B cell (primary cell): ENCODE measurements around the gene HOXA1. TPM values are rescaled to one million over a fixed set of nuclear protein-coding genes. Genes with fewer than 3 reads are reported as not detected.

Experiments
- ATAC-seq: fragments of 200-7000 bp; cut with Tn5 transposase; one replicate; pipeline ENCODE4 v1.10.0; 2021; ENCODE audit warnings: low read depth, mild to moderate bottlenecking, moderate number of reproducible peaks, moderate library complexity
- CTCF ChIA-PET: fragments of 350-600 bp; sonication (Branson Sonifier 250); formaldehyde crosslinking; loops from one replicate; lab custom pipeline; 2021; ENCODE audit warnings: antibody characterized with exemption, inconsistent platforms; lab: Charles Lee
- POLR2A ChIA-PET: fragments of 350-600 bp; sonication (Branson Sonifier 250); formaldehyde crosslinking; loops from one replicate; lab custom pipeline; 2021; ENCODE audit warnings: antibody characterized with exemption; lab: Charles Lee
- DNase-seq: peaks from one replicate; pipeline ENCODE4 v3.0.0; 2013
- H2AFZ ChIP-seq: 2 replicates; pipeline ENCODE4 v1.6.1; 2012; ENCODE audit warnings: mild to moderate bottlenecking, low read depth, low read length; ENCODE audit not compliant: insufficient read depth, poor library complexity, severe bottlenecking
- H3K27ac ChIP-seq, 2 donors: 1 replicate in 1 of 2; 2 replicates in 1 of 2; pipeline ENCODE4 v1.5.1; 2012 to 2013; ENCODE audit warnings: low read length in 2 of 2, mild to moderate bottlenecking in 2 of 2, moderate library complexity in 1 of 2
- H3K27me3 ChIP-seq, 4 experiments: fragments of 200-600 bp in 1 of 4; sonication (generic) in 1 of 4; replicated peaks in 1 of 4; 1 replicate in 2 of 4; 2 replicates in 2 of 4; pipeline versions ENCODE4 v1.6.1 to v1.7.0; 2013 to 2016; ENCODE audit warnings: low read length in 3 of 4, mild to moderate bottlenecking in 2 of 4, mixed read lengths in 1 of 4, moderate library complexity in 1 of 4; ENCODE audit not compliant: insufficient read depth in 4 of 4, control insufficient read depth in 3 of 4; ENCODE audit errors: control extremely low read depth in 1 of 4
- H3K36me3 ChIP-seq, 2 experiments: replicated peaks in 1 of 2; 1 replicate in 1 of 2; 2 replicates in 1 of 2; pipeline versions ENCODE4 v1.6.1 to v1.7.1; 2013; ENCODE audit warnings: low read length in 1 of 2; ENCODE audit not compliant: insufficient read depth in 2 of 2, control insufficient read depth in 1 of 2; ENCODE audit errors: control extremely low read depth in 1 of 2, extremely low read depth in 1 of 2
- H3K4me1 ChIP-seq, 2 donors: fragments of 200-600 bp in 1 of 2; sonication (generic) in 1 of 2; 1 replicate in 1 of 2; 2 replicates in 1 of 2; pipeline versions ENCODE4 v1.5.1 to v1.6.1; 2013 to 2017; ENCODE audit warnings: low read length in 2 of 2; ENCODE audit not compliant: control insufficient read depth in 2 of 2, insufficient read depth in 2 of 2
- H3K4me2 ChIP-seq: replicated peaks from 2 replicates; pipeline ENCODE3; 2012; ENCODE audit warnings: mild to moderate bottlenecking, low read depth, low read length; ENCODE audit not compliant: poor library complexity, severe bottlenecking
- H3K4me3 ChIP-seq, 5 experiments: fragments of 200-600 bp in 1 of 5; sonication (generic) in 1 of 5; 1 replicate in 3 of 5; 2 replicates in 2 of 5; pipeline versions ENCODE4 v1.5.1 to v1.7.0; 2011 to 2016; ENCODE audit warnings: low read length in 4 of 5, mild to moderate bottlenecking in 4 of 5, low read depth in 2 of 5, control low read depth in 1 of 5, moderate library complexity in 1 of 5; ENCODE audit not compliant: insufficient read depth in 1 of 5; ENCODE audit errors: control extremely low read depth in 1 of 5, extremely low read depth in 1 of 5
- H3K79me2 ChIP-seq: fragments of 200-600 bp; sonication (generic); one replicate; pipeline ENCODE4 v1.6.0; 2016; ENCODE audit warnings: low read length; ENCODE audit not compliant: control insufficient read depth, insufficient read depth
- H3K9ac ChIP-seq: fragments of 200-600 bp; sonication (generic); 2 replicates; pipeline ENCODE4 v1.6.1; 2017; ENCODE audit warnings: mild to moderate bottlenecking, low read length, moderate library complexity
- H3K9me3 ChIP-seq, 3 donors: one replicate each; pipeline versions ENCODE4 v1.6.1 to v1.7.1; 2013; ENCODE audit warnings: low read length in 2 of 3; ENCODE audit not compliant: control insufficient read depth in 2 of 3, insufficient read depth in 1 of 3; ENCODE audit errors: control extremely low read depth in 1 of 3
- H4K20me1 ChIP-seq: 2 replicates; pipeline ENCODE4 v1.6.0; 2012; ENCODE audit warnings: mild to moderate bottlenecking, low read length; ENCODE audit not compliant: insufficient read depth, control insufficient read depth, poor library complexity, severe bottlenecking
- H3K27ac Mint-ChIP-seq: one replicate; pipeline ENCODE4 v1.8.0; 2021; ENCODE audit warnings: mixed read lengths
- H3K27me3 Mint-ChIP-seq: one replicate; pipeline ENCODE4 v1.8.0; 2021; ENCODE audit warnings: mixed read lengths
- H3K4me1 Mint-ChIP-seq: one replicate; pipeline ENCODE4 v1.8.0; 2021; ENCODE audit warnings: mixed read lengths
- H3K4me3 Mint-ChIP-seq: one replicate; pipeline ENCODE4 v1.8.0; 2021; ENCODE audit warnings: mixed read lengths
- H3K9me3 Mint-ChIP-seq: one replicate; pipeline ENCODE4 v1.8.0; 2022; ENCODE audit warnings: mixed read lengths; ENCODE audit not compliant: insufficient read depth
- EZH2 ChIP-seq: IDR thresholded peaks from 2 replicates; pipeline ENCODE4 v1.6.1; 2012; ENCODE audit warnings: borderline replicate concordance, low read depth, mild to moderate bottlenecking, moderate library complexity, low read length; ENCODE audit not compliant: insufficient read depth, poor library complexity, severe bottlenecking
- WGBS: methylation state at CpG from one replicate; pipeline ENCODE4 v1.1.5; 2013; ENCODE audit warnings: missing lambda C conversion rate; ENCODE audit not compliant: insufficient coverage; 5-methylcytosine and 5-hydroxymethylcytosine counted together
- intact Hi-C: fragments of 100-400 bp; cut with micrococcal nuclease; formaldehyde crosslinking; loops from one replicate; pipeline ENCODE4 v1.10.0; 2022
- polyA plus RNA-seq: library from polyadenylated mRNA; depleted of rRNA; stranded (reverse); fragments of >200 nt; gene quantifications from 2 replicates; pipeline ENCODE4 v1.2.3, GENCODE V29; 2012
- total RNA-seq, 2 donors: library from RNA; stranded (reverse); fragments of 120-200 nt in 1 of 2; gene quantifications; 1 replicate in 1 of 2; 2 replicates in 1 of 2; pipeline versions ENCODE4 v1.2.3 to v1.2.4, GENCODE V29; 2013 to 2022
- TF ChIP-seq, protein P1 (sequence below): fragments of 200-600 bp; IDR thresholded peaks from one replicate; pipeline ENCODE4 v1.8.0; 2022; ENCODE audit warnings: antibody characterized with exemption, mild to moderate bottlenecking

Gene HOXA1
- total and polyA plus RNA-seq, 2 donors (not counting 1 experiment from before 2014, with no cell fraction given) = 0.13 to 0.37 TPM

DNA sequence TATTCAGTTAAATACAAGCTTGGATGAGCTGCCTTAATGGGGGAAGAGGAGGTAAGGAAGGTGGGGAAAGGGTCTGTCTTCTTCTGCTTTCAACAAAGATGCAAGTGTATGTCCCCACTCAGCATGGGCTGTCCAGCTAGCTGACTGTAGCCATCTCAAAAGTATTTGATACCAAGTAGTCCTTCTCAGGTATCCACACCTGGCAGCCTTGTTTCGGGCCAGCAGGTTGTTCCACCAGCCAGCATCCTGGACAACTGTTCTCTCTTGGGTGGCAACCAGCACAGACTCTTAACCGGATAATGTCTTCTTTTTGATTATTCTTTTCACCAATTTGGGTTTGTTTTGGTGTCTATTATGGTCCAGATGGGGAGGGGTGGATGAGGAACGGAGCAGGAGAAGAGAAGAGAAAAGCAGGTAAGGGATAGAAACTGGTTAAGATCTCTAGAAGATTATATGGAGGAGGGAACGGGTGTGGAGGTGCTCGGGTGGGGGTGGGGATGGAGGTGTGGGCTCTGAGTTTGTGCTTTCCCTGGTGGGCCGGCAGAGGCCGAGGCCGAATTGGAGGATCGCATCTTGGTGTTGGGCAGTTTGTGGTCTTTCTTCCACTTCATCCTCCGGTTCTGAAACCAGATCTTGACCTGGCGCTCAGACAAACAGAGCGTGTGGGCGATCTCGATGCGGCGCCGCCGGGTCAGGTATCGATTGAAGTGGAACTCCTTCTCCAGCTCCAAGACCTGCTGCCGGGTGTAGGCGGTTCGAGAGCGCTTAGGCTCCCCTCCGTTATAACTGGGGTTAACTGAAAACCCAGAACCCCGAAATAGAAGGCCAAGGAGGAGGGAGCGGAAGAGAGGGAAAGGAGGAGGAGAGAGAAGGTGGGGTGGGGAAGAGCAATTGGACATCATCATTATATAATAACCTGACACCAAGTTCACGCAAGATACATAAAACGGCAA lies 33.3 kb upstream of the HOXA1 start:
- Mint-ChIP-seq H3K4me3 (peak overlapping the region; percentile 50), H3K27me3 (peaks cover 63% of the 10 kb centered on the region), H3K27ac (no peak overlapping the region), H3K9me3 (peaks cover 2% of the 10 kb centered on the region), H3K4me1 (no peaks in the 10 kb centered on the region)
- Histone ChIP-seq H3K9me3 (peaks cover 0 to 13% (median 0%) of the 10 kb centered on the region in 3 donors), H2AFZ (no peak overlapping the region), H3K79me2 (no peaks in the 10 kb centered on the region), H3K4me1 (no peaks in the 10 kb centered on the region), H3K9ac (no peak overlapping the region), H3K36me3 (no peaks in the 10 kb centered on the region), H3K4me3 (no peak overlapping the region), H3K4me2 (no peak overlapping the region), H4K20me1 (no peaks in the 10 kb centered on the region), H3K27ac (no peak overlapping the region), H3K27me3 (peaks cover 0 to 9% (median 4%) of the 10 kb centered on the region in 4 experiments)
- no peak for ATAC-seq
- POLR2A ChIA-PET = no interaction called here
- intact Hi-C loops = no loop called here
- 97% methylated on average over 25 of the region's 28 CpGs for WGBS
- DNase-seq = no peak
- CTCF ChIA-PET = interaction anchor here (0.9 kb wide), 1 partner anchor 12 kb away, joined by 4 read pairs; no protein-coding TSS in a partner anchor
- no peak for TF ChIP-seq EZH2
- TF ChIP-seq, protein P1, sequence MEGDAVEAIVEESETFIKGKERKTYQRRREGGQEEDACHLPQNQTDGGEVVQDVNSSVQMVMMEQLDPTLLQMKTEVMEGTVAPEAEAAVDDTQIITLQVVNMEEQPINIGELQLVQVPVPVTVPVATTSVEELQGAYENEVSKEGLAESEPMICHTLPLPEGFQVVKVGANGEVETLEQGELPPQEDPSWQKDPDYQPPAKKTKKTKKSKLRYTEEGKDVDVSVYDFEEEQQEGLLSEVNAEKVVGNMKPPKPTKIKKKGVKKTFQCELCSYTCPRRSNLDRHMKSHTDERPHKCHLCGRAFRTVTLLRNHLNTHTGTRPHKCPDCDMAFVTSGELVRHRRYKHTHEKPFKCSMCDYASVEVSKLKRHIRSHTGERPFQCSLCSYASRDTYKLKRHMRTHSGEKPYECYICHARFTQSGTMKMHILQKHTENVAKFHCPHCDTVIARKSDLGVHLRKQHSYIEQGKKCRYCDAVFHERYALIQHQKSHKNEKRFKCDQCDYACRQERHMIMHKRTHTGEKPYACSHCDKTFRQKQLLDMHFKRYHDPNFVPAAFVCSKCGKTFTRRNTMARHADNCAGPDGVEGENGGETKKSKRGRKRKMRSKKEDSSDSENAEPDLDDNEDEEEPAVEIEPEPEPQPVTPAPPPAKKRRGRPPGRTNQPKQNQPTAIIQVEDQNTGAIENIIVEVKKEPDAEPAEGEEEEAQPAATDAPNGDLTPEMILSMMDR = no peak

DNA sequence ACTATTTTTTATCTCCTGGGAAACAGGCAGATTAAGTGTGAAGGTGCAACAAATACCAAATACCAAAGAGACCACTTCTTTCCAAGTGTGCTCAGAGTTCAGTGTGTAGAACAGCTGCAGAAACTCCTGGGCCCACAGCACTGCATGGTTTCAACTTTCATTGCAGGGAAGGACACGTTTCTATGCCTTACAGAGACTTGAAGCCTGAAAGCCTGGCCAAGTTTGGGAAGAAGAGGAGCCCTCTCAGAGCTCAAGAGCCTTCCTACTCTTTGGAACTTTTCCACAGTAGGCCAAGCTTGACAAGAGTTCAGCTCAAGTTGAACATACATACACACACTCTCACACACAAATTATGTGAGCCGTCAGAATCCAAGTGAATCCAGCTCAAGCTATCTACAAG lies 32.2 kb upstream of the HOXA1 start:
- Histone ChIP-seq H3K36me3 (no peaks in the 10 kb centered on the region), H4K20me1 (no peaks in the 10 kb centered on the region), H3K4me2 (no peak overlapping the region), H3K4me1 (no peaks in the 10 kb centered on the region), H3K9ac (no peak overlapping the region), H3K27ac (no peak overlapping the region), H3K27me3 (peaks cover 0 to 7% (median 3%) of the 10 kb centered on the region in 4 experiments), H2AFZ (no peak overlapping the region), H3K4me3 (no peak overlapping the region), H3K79me2 (no peaks in the 10 kb centered on the region), H3K9me3 (peaks cover 0 to 13% (median 0%) of the 10 kb centered on the region in 3 donors)
- DNase-seq (no peak), ATAC-seq (no peak)
- 80% methylated on average over 1 of the region's 2 CpGs for WGBS
- ChIA-PET CTCF (interaction anchor here (0.9 kb wide), 1 partner anchor 13 kb away, joined by 4 read pairs; no protein-coding TSS in a partner anchor), POLR2A (no interaction called here)
- H3K4me1 Mint-ChIP-seq = no peaks in the 10 kb centered on the region
- H3K4me3 Mint-ChIP-seq = peak overlapping the region; percentile 34
- no peak overlapping the region for H3K27ac Mint-ChIP-seq
- TF ChIP-seq, protein P1 = no peak
- no peak for TF ChIP-seq EZH2
- intact Hi-C loops = no loop called here
- peaks cover 55% of the 10 kb centered on the region for H3K27me3 Mint-ChIP-seq
- peaks cover 2% of the 10 kb centered on the region for H3K9me3 Mint-ChIP-seq
